GM12801 (cell line): ENCODE results near the gene FAM13B.

Source experiments
- CTCF ChIP-seq: IDR thresholded peaks from one replicate; pipeline ENCODE4 v1.5.1; 2011; ENCODE audit warnings: control low read depth; ENCODE audit not compliant: insufficient read length; ENCODE audit errors: extremely low read depth

FAM13B gene

GRCh38 chr5:137921931-137922330 is 110.9 kb downstream of the FAM13B start:
- TF ChIP-seq CTCF = no peak

GRCh38 chr5:137916923-137917322 is 116.0 kb downstream of the FAM13B start:
- no peak for TF ChIP-seq CTCF

- TF ChIP-seq CTCF = no peak
These were observed 118.1 kb downstream of the FAM13B start for GRCh38 chr5:137914758-137915157.

GRCh38 chr5:137902408-137903133 is 130.3 kb downstream of the FAM13B start:
- no peak for TF ChIP-seq CTCF

- TF ChIP-seq CTCF = no peak
These were observed 131.7 kb downstream of the FAM13B start for GRCh38 chr5:137901011-137901817.

- TF ChIP-seq CTCF = no peak
These were observed 133.4 kb downstream of the FAM13B start for GRCh38 chr5:137899493-137899892.

GRCh38 chr5:137896560-137896959 is 136.3 kb downstream of the FAM13B start:
- TF ChIP-seq CTCF = no peak
